H9 (cell line): Measurements from ENCODE around the gene SNX2. TPM values are rescaled to one million over a fixed set of nuclear protein-coding genes. Genes with fewer than 3 reads are reported as not detected.

Experiments
- DNase-seq: peaks from one replicate; pipeline ENCODE4 v3.0.0-alpha.2; 2017
- H2AFZ ChIP-seq: one replicate; pipeline ENCODE4 v1.6.1; 2013; ENCODE audit warnings: mild to moderate bottlenecking, low read length, control low read depth, moderate library complexity
- H2AK5ac ChIP-seq: 2 replicates; pipeline ENCODE4 v1.6.1; 2013; ENCODE audit warnings: low read length, control low read depth, mixed read lengths; ENCODE audit not compliant: insufficient read length
- H2BK120ac ChIP-seq: one replicate; pipeline ENCODE4 v1.6.1; 2013; ENCODE audit warnings: low read depth, mild to moderate bottlenecking, low read length, control low read depth, inconsistent platforms; ENCODE audit not compliant: poor library complexity, severe bottlenecking
- H2BK12ac ChIP-seq: 2 replicates; pipeline ENCODE4 v1.6.1; 2013; ENCODE audit warnings: low read length, control low read depth, mixed read lengths, low read depth; ENCODE audit not compliant: insufficient read length
- H2BK15ac ChIP-seq: 2 replicates; pipeline ENCODE4 v1.6.1; 2013; ENCODE audit warnings: low read depth, low read length, control low read depth
- H2BK20ac ChIP-seq: one replicate; pipeline ENCODE4 v1.6.1; 2013; ENCODE audit warnings: low read depth, mild to moderate bottlenecking, low read length, control low read depth, inconsistent platforms; ENCODE audit not compliant: poor library complexity, severe bottlenecking
- H2BK5ac ChIP-seq: 2 replicates; pipeline ENCODE4 v1.6.1; 2013; ENCODE audit warnings: low read length, control low read depth, mixed read lengths; ENCODE audit not compliant: insufficient read length
- H3K14ac ChIP-seq: 2 replicates; pipeline ENCODE4 v1.6.1; 2013; ENCODE audit warnings: low read length, control low read depth; ENCODE audit not compliant: insufficient read depth
- H3K18ac ChIP-seq: 2 replicates; pipeline ENCODE4 v1.6.1; 2013; ENCODE audit warnings: low read depth, mild to moderate bottlenecking, mixed read lengths, low read length, control low read depth; ENCODE audit not compliant: insufficient read length
- H3K23ac ChIP-seq: 2 replicates; pipeline ENCODE4 v1.6.1; 2013; ENCODE audit warnings: low read length, control low read depth, mixed read lengths, low read depth; ENCODE audit not compliant: insufficient read length
- H3K23me2 ChIP-seq: 2 replicates; pipeline ENCODE4 v1.6.1; 2013; ENCODE audit warnings: low read depth, mild to moderate bottlenecking, mixed read lengths, low read length, control low read depth; ENCODE audit not compliant: insufficient read length, poor library complexity, severe bottlenecking
- H3K27ac ChIP-seq: 2 replicates; pipeline ENCODE4 v1.5.1; 2013; ENCODE audit warnings: low read length, control low read depth, mixed read lengths, low read depth; ENCODE audit not compliant: insufficient read length
- H3K27me3 ChIP-seq: 2 replicates; pipeline ENCODE4 v1.6.1; 2013; ENCODE audit warnings: low read length, control low read depth, inconsistent platforms; ENCODE audit not compliant: insufficient read depth
- H3K4ac ChIP-seq: 2 replicates; pipeline ENCODE4 v1.6.1; 2013; ENCODE audit warnings: low read depth, mild to moderate bottlenecking, control low read depth, inconsistent platforms, low read length, moderate library complexity
- H3K4me1 ChIP-seq: 2 replicates; pipeline ENCODE4 v1.6.1; 2013; ENCODE audit warnings: low read length, control low read depth, inconsistent platforms; ENCODE audit not compliant: insufficient read depth
- H3K4me2 ChIP-seq: 2 replicates; pipeline ENCODE4 v1.6.1; 2013; ENCODE audit warnings: low read length, control low read depth, mixed read lengths; ENCODE audit not compliant: insufficient read length, insufficient read depth
- H3K56ac ChIP-seq: 2 replicates; pipeline ENCODE4 v1.6.1; 2013; ENCODE audit warnings: low read depth, mild to moderate bottlenecking, mixed read lengths, low read length, control low read depth; ENCODE audit not compliant: insufficient read length
- H3K79me1 ChIP-seq: 2 replicates; pipeline ENCODE4 v1.6.1; 2013; ENCODE audit warnings: low read depth, mild to moderate bottlenecking, moderate library complexity, low read length, control low read depth, inconsistent platforms; ENCODE audit not compliant: insufficient read depth, poor library complexity, severe bottlenecking
- H3K79me2 ChIP-seq: 2 replicates; pipeline ENCODE4 v1.6.1; 2013; ENCODE audit warnings: low read length, control low read depth, inconsistent platforms; ENCODE audit not compliant: insufficient read depth
- H3K9ac ChIP-seq: 2 replicates; pipeline ENCODE4 v1.6.1; 2013; ENCODE audit warnings: low read length, control low read depth, mixed read lengths; ENCODE audit not compliant: insufficient read length; ENCODE audit errors: extremely low read depth
- H3K9me3 ChIP-seq: one replicate; pipeline ENCODE4 v1.6.1; 2013; ENCODE audit warnings: low read depth, low read length, inconsistent platforms; ENCODE audit not compliant: control insufficient read depth
- H3T11ph ChIP-seq: one replicate; pipeline ENCODE4 v1.6.1; 2013; ENCODE audit warnings: mild to moderate bottlenecking, low read length, control low read depth, inconsistent platforms
- H4K20me1 ChIP-seq: one replicate; pipeline ENCODE4 v1.6.1; 2013; ENCODE audit not compliant: control insufficient read depth, insufficient read length, insufficient read depth
- H4K5ac ChIP-seq: 2 replicates; pipeline ENCODE4 v1.6.1; 2013; ENCODE audit warnings: low read depth, mild to moderate bottlenecking, mixed read lengths, low read length, control low read depth; ENCODE audit not compliant: insufficient read length
- H4K8ac ChIP-seq: replicated peaks from 2 replicates; pipeline ENCODE4 v1.6.1; 2013; ENCODE audit warnings: low read length, control low read depth, mixed read lengths, low read depth; ENCODE audit not compliant: insufficient read length
- H4K91ac ChIP-seq: 2 replicates; pipeline ENCODE4 v1.6.1; 2013; ENCODE audit warnings: low read depth, mild to moderate bottlenecking, moderate library complexity, mixed read lengths, low read length, control low read depth; ENCODE audit not compliant: insufficient read length
- H3K27ac Mint-ChIP-seq, 3 experiments: 2 replicates in 2 of 3; 3 replicates in 1 of 3; pipeline ENCODE4 v1.8.0; 2020 to 2021; ENCODE audit warnings: mixed read lengths in 3 of 3, mild to moderate bottlenecking in 1 of 3, moderate library complexity in 1 of 3
- H3K27me3 Mint-ChIP-seq: 2 replicates; pipeline ENCODE4 v1.8.0; 2021; ENCODE audit warnings: low read depth, mild to moderate bottlenecking, moderate library complexity, mixed read lengths
- H3K36me3 Mint-ChIP-seq, 3 experiments: 2 replicates in 2 of 3; 3 replicates in 1 of 3; pipeline ENCODE4 v1.8.0; 2020 to 2021; ENCODE audit warnings: low read depth in 3 of 3, mixed read lengths in 3 of 3; ENCODE audit not compliant: insufficient read depth in 1 of 3
- H3K4me1 Mint-ChIP-seq, 2 experiments: 2 replicates each; pipeline ENCODE4 v1.8.0; 2020; ENCODE audit warnings: mixed read lengths in 2 of 2
- H3K4me3 Mint-ChIP-seq, 2 experiments: 2 replicates in 1 of 2; 3 replicates in 1 of 2; pipeline ENCODE4 v1.8.0; 2020 to 2021; ENCODE audit warnings: mild to moderate bottlenecking in 2 of 2, mixed read lengths in 2 of 2, moderate library complexity in 1 of 2
- H3K9me3 Mint-ChIP-seq, 2 experiments: 2 replicates in 1 of 2; 3 replicates in 1 of 2; pipeline ENCODE4 v1.8.0; 2020; ENCODE audit warnings: mild to moderate bottlenecking in 2 of 2, mixed read lengths in 2 of 2, moderate library complexity in 1 of 2
- CTCF ChIP-seq: fragments of 200-600 bp; sonication (generic); conservative IDR thresholded peaks from 3 replicates; pipeline ENCODE4 v1.8.0; 2021; ENCODE audit warnings: antibody characterized with exemption, mild to moderate bottlenecking
- WGBS: extraction: QIAGEN DNeasy Blood & Tissue Kit; methylation state at CpG from one replicate; pipeline ENCODE4 v1.1.7; 2013; ENCODE audit warnings: missing lambda C conversion rate, low lambda C conversion rate, mixed read lengths; ENCODE audit not compliant: insufficient read length; ENCODE audit errors: extremely low coverage; 5-methylcytosine and 5-hydroxymethylcytosine counted together
- long read RNA-seq: library from polyadenylated mRNA; unstranded; transcript quantifications from one replicate; pipeline ENCODE4 v2.0.0, GENCODE V29; 2020
- total RNA-seq: library from RNA; stranded (reverse); gene quantifications from 2 replicates; pipeline ENCODE4 v1.2.1, GENCODE V29; 2021

SNX2 gene
- 62.6 and 63.0 TPM in 2 replicates for total RNA-seq
- long read RNA-seq, transcript SNX2-201 (15 exons, 2,128 nt): major isoform, 740 of 818 reads
- long read RNA-seq, transcript SNX2-213 (15 exons, 2,119 nt): minor isoform, 6 of 818 reads
- long read RNA-seq, partial matches to known transcripts: 34 of 818 reads
- long read RNA-seq, other reads (novel, unspliced or antisense): 38 of 818 reads

GRCh38 chr5:122774861-122775549, at the start of gene SNX2:
Gene SNX2, plus strand, starts transcription at chr5:122775080. Its CDS starts 24 bp downstream, at chr5:122775104.
- H3K9ac ChIP-seq: peak within 1 kb of the TSS; percentile 60
- H3K79me1 ChIP-seq: no peaks in the 10 kb centered on the region
- H2BK12ac ChIP-seq: no peak within 1 kb of the TSS
- H3K23ac ChIP-seq: no peak within 1 kb of the TSS
- no peak within 1 kb of the TSS for H4K91ac ChIP-seq
- H3K4me1 ChIP-seq: no peaks in the 10 kb centered on the region; the same call in 1 of the 2 replicates
- H3K79me2 ChIP-seq: peaks cover 11% of the 10 kb centered on the region; the same call in 1 of the 2 replicates
- H3K27ac Mint-ChIP-seq: peak within 1 kb of the TSS; percentile 88 to 97 (median 93)
- peaks cover 14 to 15% of the 10 kb centered on the region in 2 experiments for H3K4me1 Mint-ChIP-seq
- no peak within 1 kb of the TSS for H2BK15ac ChIP-seq
- peak within 1 kb of the TSS; percentile 9 for H3K14ac ChIP-seq
- H3K36me3 Mint-ChIP-seq: no peaks in the 10 kb centered on the region; a peak in 1 of 7 replicates
- H2AFZ ChIP-seq: peak within 1 kb of the TSS; percentile 93
- no peaks in the 10 kb centered on the region for H3K9me3 Mint-ChIP-seq
- peak; percentile 93 for DNase-seq
- H3K27me3 ChIP-seq: no peaks in the 10 kb centered on the region
- H3K4ac ChIP-seq: no peak within 1 kb of the TSS
- H4K20me1 ChIP-seq: no peaks in the 10 kb centered on the region
- H3K18ac ChIP-seq: peak within 1 kb of the TSS; percentile 44
- peak within 1 kb of the TSS; percentile 87 for H3K4me2 ChIP-seq
- peaks cover 11% of the 10 kb centered on the region for H3K27me3 Mint-ChIP-seq
- peak within 1 kb of the TSS; percentile 97 to 99 for H3K4me3 Mint-ChIP-seq
- H3T11ph ChIP-seq: no peak within 1 kb of the TSS
- WGBS: no CpG with 5 or more reads among the region's 67 CpGs
- no peak within 1 kb of the TSS for H2BK5ac ChIP-seq
- no peak within 1 kb of the TSS for H3K27ac ChIP-seq
- no peak within 1 kb of the TSS for H4K5ac ChIP-seq
- H2BK20ac ChIP-seq: no peak within 1 kb of the TSS
- H3K9me3 ChIP-seq: no peaks in the 10 kb centered on the region
- peak; percentile 34; the same call in 2 of the 3 replicates for TF ChIP-seq CTCF
- H2BK120ac ChIP-seq: peak within 1 kb of the TSS; percentile 81
- no peak within 1 kb of the TSS for H3K56ac ChIP-seq
- H4K8ac ChIP-seq: no peak within 1 kb of the TSS
- peaks cover 14% of the 10 kb centered on the region for H3K23me2 ChIP-seq
- H2AK5ac ChIP-seq: no peak within 1 kb of the TSS
